Measurements from ENCODE around the gene CAMTA1. TPM values are rescaled to one million over a fixed set of nuclear protein-coding genes. Genes with fewer than 3 reads are reported as not detected.

CAMTA1 gene
- total RNA-seq, 1 donor from 2014 or later = 160 TPM

DNA sequence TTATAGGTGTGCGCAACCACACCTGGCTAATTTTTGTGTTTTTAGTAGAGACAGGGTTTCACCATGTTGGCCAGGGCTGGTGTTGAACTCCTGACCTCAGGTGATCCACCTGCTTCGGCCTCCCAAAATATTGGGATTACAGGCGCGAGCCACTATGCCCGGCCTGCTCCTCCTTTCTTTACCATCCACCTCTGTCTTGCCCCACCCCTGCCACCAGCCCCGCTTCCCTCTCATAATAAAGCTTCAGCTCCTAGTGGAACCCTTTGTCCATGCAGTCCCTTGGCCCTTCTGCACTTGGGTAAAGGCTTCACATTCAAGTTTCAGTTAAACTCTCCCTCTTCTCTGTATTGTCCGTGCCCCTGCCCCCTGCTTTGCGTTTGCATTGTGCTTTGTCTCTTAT, 120.1 kb downstream of the CAMTA1 start:
- no peaks in the 10 kb centered on the region for H3K4me1 ChIP-seq
- no peak overlapping the region for H3K4me3 ChIP-seq
- H3K36me3 ChIP-seq = no peaks in the 10 kb centered on the region
- no peaks in the 10 kb centered on the region for H3K27me3 ChIP-seq (ENCODE audit: low read depth)
- intact Hi-C loops (cut with micrococcal nuclease) = no loop called here
- H3K27ac ChIP-seq (replicated peaks) = no peak overlapping the region
- no peaks in the 10 kb centered on the region for H3K9me3 ChIP-seq (replicated peaks)
- TF ChIP-seq, protein P1, sequence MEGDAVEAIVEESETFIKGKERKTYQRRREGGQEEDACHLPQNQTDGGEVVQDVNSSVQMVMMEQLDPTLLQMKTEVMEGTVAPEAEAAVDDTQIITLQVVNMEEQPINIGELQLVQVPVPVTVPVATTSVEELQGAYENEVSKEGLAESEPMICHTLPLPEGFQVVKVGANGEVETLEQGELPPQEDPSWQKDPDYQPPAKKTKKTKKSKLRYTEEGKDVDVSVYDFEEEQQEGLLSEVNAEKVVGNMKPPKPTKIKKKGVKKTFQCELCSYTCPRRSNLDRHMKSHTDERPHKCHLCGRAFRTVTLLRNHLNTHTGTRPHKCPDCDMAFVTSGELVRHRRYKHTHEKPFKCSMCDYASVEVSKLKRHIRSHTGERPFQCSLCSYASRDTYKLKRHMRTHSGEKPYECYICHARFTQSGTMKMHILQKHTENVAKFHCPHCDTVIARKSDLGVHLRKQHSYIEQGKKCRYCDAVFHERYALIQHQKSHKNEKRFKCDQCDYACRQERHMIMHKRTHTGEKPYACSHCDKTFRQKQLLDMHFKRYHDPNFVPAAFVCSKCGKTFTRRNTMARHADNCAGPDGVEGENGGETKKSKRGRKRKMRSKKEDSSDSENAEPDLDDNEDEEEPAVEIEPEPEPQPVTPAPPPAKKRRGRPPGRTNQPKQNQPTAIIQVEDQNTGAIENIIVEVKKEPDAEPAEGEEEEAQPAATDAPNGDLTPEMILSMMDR (IDR thresholded peaks at IDR 0.05; ENCODE audit: borderline replicate concordance) = no peak
- no peak for DNase-seq

GRCh38 chr1:6905790-6906189, 120.5 kb downstream of the CAMTA1 start:
- no peaks in the 10 kb centered on the region for H3K9me3 ChIP-seq (replicated peaks)
- H3K27me3 ChIP-seq (ENCODE audit: low read depth) = no peaks in the 10 kb centered on the region
- H3K27ac ChIP-seq (replicated peaks) = no peak overlapping the region
- no peaks in the 10 kb centered on the region for H3K36me3 ChIP-seq
- H3K4me1 ChIP-seq = peaks cover 3% of the 10 kb centered on the region
- intact Hi-C loops (cut with micrococcal nuclease) = no loop called here
- TF ChIP-seq, protein P1 (IDR thresholded peaks at IDR 0.05; ENCODE audit: borderline replicate concordance) = no peak
- no peak overlapping the region for H3K4me3 ChIP-seq
- no peak for DNase-seq

- no peaks in the 10 kb centered on the region for H3K36me3 ChIP-seq
- intact Hi-C loops (cut with micrococcal nuclease) = no loop called here
- DNase-seq = no peak
- H3K9me3 ChIP-seq (replicated peaks) = no peaks in the 10 kb centered on the region
- H3K27ac ChIP-seq (replicated peaks) = no peak overlapping the region
- peaks cover 6% of the 10 kb centered on the region for H3K4me1 ChIP-seq
- no peaks in the 10 kb centered on the region for H3K27me3 ChIP-seq (ENCODE audit: low read depth)
- H3K4me3 ChIP-seq = no peak overlapping the region
- TF ChIP-seq, protein P1 (IDR thresholded peaks at IDR 0.05; ENCODE audit: borderline replicate concordance) = no peak
These were observed 121.5 kb downstream of the CAMTA1 start for GRCh38 chr1:6906783-6907182.

DNA sequence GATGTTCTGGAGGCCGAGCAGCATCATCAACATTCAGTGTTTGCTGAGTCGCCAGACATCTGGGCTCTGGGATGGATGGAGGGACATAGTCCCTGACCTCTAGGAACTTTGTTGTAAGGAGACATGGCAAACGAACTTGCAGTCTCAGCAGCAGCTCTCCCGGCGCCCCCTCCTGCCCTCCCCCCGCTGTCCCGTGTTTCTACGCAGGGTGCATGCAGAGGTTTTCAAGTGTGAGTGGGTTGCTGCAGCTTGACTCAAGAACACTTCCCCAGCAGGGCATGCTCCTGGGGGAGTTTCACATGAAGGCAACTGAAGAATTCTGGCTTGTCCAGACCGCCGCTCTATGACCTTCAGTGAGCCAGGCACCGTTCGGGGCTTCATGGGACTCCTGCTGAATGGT, 121.9 kb downstream of the CAMTA1 start:
- TF ChIP-seq, protein P1 (IDR thresholded peaks at IDR 0.05; ENCODE audit: borderline replicate concordance) = no peak
- no peaks in the 10 kb centered on the region for H3K36me3 ChIP-seq
- no peak overlapping the region for H3K4me3 ChIP-seq
- DNase-seq = no peak
- no peaks in the 10 kb centered on the region for H3K27me3 ChIP-seq (ENCODE audit: low read depth)
- intact Hi-C loops (cut with micrococcal nuclease) = no loop called here
- peaks cover 7% of the 10 kb centered on the region for H3K4me1 ChIP-seq
- no peaks in the 10 kb centered on the region for H3K9me3 ChIP-seq (replicated peaks)
- H3K27ac ChIP-seq (replicated peaks) = no peak overlapping the region

- TF ChIP-seq, protein P1 (IDR thresholded peaks at IDR 0.05; ENCODE audit: borderline replicate concordance) = no peak
- Histone ChIP-seq H3K36me3 (no peaks in the 10 kb centered on the region), H3K4me3 (no peak overlapping the region), H3K27ac (replicated peaks) (no peak overlapping the region), H3K9me3 (replicated peaks) (no peaks in the 10 kb centered on the region), H3K4me1 (peaks cover 7% of the 10 kb centered on the region), H3K27me3 (ENCODE audit: low read depth) (no peaks in the 10 kb centered on the region)
- DNase-seq = no peak
- intact Hi-C loops (cut with micrococcal nuclease) = no loop called here
These were observed 122.6 kb downstream of the CAMTA1 start for GRCh38 chr1:6907676-6908434.

All from left ventricle myocardium inferior (tissue), 1 donor.